Stimulated activated CD4-positive, alpha-beta T cell treated with anti-CD3 and anti-CD28 coated beads, Interleukin-2, amount 100 ng/mL, for 24 hours (primary cell): ENCODE measurements around the gene ZSCAN10.
"Not testable (repeated sequence)": the region's sequence is repeated elsewhere in the genome, so short reads cannot be mapped to it uniquely, and the experiment has no call there.

Experiments used
- DNase-seq, 2 donors: peaks; one replicate each; pipeline ENCODE4 v3.0.0-alpha.2; 2020

The ZSCAN10 gene

DNA sequence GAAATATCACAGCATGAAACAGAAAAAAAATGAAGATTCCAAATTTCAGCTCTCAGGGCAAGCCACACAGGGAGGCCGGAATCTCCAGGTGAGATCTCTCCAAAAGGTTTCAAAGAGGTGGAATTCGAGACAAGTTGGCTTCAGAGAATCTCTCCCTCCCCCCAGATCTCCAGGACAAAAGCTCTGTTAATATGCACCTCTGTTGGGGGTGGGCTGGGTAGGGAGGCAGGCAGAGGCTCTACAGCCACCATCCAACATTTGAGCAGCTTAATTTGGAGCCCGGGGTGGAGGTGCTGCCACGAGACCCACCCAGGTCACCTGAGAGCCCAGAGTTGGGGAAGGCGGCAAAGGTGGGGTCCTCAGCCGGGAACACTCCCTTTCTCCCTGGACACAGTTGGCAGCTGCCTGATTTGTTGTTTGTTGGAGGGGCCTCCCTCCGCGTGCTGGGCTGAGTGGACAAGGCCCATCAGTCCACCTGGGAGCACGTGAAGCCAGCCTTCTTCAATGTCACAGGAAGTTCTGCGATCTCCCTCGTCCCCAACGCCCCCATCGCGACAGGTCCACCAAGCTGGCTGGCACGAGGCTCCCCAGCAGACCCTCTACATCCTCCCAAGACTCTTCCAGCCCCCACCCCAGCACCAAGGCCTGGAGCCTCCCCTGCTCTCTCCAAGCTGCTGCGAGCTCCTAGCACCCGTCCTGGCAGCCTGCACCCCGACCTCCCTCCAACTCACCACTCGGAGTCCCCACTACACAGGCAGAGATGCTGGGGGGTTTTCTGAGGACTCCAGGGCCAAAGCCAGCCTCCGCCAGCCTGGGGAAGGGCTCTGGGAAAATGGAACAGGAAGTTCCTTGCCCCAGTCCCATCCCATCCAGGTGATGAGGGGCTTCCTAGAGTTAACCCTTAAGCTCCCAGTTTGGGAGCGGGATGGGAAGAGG, at the start of gene ZSCAN10:
Gene ZSCAN10 (minus strand): TSS at position 836 of the 936 bp plus-strand sequence. CDS start 6,357 bp downstream, outside the sequence.
- no peak for DNase-seq

- no peak for DNase-seq
These were observed 49.4 kb upstream of the ZSCAN10 start for GRCh38 chr16:3148256-3149192.

GRCh38 chr16:3147757-3148104, 48.6 kb upstream of the ZSCAN10 start:
- DNase-seq: no peak

DNA sequence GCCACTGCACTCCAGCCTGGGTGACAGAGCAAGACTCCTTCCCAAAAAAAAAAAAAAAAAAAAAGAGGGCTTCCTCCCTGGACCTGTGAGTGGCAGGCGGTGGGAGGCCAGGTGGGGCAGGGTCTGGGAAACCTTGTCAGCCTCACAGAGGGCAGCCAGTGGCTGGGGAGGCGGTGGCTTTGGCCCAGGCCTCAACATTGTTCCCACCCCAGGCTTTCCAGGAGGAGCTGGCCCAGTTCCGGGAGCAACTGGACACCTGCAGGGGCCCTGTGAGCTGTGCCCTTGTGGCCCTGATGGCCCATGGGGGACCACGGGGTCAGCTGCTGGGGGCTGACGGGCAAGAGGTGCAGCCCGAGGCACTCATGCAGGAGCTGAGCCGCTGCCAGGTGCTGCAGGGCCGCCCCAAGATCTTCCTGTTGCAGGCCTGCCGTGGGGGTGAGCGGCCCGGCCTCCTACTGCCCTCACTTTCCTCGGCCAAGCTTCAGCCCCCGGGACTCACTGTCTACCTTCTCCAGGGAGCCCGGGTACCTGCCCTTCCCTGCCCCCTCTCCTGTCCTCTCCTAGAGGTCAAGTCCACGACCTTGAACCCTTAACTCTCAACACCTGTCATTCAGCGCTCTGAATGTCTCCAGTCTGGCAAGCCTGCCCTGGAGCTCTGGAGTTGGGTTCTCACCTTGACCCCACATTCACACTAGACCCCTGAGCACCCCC, 48.1 kb upstream of the ZSCAN10 start:
- DNase-seq: no peak

DNA sequence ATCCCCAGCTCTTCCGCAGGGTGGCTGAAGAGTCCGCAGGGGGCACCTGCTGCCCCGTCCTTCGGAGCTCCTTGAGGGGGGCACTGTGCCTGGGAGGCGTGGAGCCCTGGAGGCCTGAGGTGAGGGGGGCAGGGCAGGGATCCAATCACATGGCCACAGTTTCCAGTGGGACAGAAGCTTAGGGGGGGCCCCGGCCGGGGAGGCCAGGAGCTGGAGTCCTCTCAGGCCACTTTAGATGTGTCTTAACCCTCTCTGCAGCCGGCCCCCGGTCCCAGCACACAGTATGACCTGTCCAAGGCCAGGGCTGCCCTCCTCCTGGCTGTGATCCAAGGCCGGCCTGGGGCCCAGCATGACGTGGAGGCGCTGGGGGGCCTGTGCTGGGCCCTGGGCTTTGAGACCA, 46.6 kb upstream of the ZSCAN10 start:
- DNase-seq: no peak

DNA sequence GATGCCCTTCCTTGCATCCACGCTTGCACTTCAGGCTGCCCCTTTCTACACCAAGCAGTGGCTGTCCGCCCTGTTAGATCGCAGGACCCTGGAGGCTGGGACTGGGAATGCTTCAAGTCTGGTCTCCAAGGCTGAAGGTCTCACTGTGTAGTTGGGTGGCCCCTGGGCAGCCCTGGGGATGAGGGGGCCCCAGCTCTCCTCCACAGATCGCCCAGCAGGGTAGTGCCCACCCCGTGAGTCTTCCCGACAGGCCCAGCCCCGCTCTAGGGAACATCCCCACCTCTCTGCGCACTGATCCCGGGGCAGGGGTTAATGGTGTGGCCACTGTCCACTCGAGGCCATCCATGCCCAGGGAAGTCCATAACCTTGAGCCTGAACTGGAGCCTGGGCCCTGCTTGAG, 46.1 kb upstream of the ZSCAN10 start:
- DNase-seq: no peak

GRCh38 chr16:3144321-3144983, 45.4 kb upstream of the ZSCAN10 start:
- DNase-seq: no peak

DNA sequence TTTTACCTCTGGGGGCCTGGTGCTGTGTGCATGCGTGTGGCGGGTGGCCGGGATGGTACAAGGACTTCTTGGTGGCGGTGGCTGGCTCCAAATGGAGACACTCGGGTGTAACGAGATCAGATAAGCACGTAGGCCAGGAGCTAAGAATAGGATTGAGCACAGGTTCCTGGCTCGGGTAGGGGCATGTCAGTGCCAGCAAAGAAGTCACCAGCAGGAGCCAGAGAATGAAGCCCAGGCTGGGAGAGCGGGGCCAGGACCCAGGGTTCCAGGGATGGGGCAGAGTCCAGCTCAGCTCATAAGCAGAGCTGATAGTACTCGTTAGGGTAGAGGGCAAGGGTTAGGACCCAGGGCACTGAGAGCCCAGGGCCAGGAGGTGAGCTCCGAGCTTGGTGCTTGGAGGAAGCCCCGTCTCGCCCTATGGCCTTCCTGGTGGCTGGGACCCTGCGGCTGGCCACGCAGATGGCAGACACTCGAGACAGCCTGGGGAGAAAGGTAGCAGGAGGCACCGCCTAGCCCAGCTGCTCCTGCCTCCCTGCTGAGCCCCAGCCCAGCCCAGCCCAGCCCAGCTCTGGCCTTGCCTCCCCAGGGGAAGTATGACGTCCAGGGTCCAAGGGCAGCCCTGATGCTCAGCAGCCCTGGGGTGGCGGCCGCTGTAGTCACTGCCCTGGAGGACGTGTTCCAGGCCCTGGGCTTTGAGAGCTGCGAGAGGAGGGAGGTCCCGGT, 44.7 kb upstream of the ZSCAN10 start:
- DNase-seq: no peak

- no peak for DNase-seq
These were observed 44.1 kb upstream of the ZSCAN10 start for GRCh38 chr16:3143189-3143588.

GRCh38 chr16:3142770-3143169, 43.7 kb upstream of the ZSCAN10 start:
- no peak for DNase-seq

DNA sequence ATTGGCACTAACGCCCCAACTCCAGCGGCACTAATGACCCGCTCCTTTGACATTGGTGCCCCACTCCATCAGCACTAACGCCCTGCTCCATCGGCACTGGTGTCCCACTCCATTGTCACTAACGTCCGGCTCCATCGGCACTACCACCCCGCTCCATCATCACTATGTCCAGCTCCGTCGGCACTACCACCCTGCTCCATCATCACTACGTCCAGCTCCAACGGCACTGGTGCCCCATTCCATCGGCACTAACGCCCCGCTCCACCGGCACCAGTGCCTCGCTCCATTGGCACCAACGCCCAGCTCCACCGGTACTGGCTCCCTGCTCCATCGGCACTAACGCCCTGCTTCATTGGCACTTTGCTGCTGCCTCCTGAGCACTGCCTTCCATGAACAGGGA, 43.2 kb upstream of the ZSCAN10 start:
- no peak for DNase-seq

DNA sequence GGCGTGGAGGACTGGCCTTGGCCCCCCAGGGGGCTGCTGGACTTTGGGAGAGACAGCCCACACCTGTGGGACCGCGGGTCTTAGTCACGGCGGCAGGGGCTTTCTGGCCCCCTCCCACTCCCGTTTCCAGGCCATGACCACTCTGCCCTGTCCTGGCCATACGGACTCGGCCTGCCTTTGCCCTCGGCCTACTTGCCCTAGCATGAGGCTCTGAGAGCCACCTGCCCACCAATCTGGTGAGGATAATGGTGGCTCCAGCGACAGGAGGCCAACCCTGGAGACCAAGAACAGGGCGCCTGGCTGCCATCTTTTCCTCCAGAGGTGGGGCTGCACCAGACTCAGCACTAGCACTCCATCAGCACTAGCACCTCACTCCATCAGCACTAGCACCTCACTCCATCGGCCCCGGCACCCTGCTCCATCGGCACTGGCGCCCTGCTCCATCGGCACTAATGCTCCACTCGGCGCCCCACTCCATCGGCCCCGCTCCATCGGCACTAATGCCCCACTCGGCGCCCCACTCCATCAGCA, 42.8 kb upstream of the ZSCAN10 start:
- DNase-seq: no peak

- no peak for DNase-seq
These were observed 41.7 kb upstream of the ZSCAN10 start for GRCh38 chr16:3140603-3141427.

GRCh38 chr16:3139561-3139960, 40.5 kb upstream of the ZSCAN10 start:
- not testable (repeated sequence) for DNase-seq

DNA sequence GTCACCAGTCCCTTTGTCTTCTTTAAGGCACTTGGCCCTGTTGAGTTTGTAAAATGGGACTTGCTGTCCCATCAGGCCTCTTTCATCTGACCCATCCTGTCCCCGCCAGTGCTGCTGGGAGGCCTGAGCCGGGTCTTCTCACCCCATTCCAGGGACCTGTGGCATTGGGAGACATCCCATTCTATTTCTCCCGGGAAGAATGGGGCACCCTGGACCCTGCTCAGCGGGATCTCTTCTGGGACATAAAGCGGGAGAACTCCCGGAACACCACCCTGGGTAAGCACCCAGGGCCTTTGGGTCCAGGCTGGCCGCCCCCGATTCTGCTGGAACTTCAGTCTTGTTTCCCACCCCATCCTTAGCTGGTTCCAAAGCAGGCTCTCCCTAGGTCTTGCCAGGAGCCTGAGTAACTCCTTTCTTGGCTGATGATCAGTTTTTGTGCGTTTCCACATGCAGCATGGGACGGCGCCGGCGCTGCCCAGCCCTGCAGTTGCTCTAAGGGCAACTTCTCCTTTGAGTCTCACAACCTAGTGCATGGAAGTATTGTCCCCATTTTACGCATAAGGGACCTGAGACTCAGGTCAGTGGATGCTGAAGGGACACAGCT, 39.8 kb upstream of the ZSCAN10 start:
- DNase-seq: no peak

- DNase-seq: no peak
These were observed 39.2 kb upstream of the ZSCAN10 start for GRCh38 chr16:3138342-3138741.

- DNase-seq: no peak
These were observed 38.2 kb upstream of the ZSCAN10 start for GRCh38 chr16:3137267-3137666.

- peak in 1 of 2 donors; percentile 34 for DNase-seq
These were observed 36.1 kb upstream of the ZSCAN10 start for GRCh38 chr16:3135126-3135715.

DNA sequence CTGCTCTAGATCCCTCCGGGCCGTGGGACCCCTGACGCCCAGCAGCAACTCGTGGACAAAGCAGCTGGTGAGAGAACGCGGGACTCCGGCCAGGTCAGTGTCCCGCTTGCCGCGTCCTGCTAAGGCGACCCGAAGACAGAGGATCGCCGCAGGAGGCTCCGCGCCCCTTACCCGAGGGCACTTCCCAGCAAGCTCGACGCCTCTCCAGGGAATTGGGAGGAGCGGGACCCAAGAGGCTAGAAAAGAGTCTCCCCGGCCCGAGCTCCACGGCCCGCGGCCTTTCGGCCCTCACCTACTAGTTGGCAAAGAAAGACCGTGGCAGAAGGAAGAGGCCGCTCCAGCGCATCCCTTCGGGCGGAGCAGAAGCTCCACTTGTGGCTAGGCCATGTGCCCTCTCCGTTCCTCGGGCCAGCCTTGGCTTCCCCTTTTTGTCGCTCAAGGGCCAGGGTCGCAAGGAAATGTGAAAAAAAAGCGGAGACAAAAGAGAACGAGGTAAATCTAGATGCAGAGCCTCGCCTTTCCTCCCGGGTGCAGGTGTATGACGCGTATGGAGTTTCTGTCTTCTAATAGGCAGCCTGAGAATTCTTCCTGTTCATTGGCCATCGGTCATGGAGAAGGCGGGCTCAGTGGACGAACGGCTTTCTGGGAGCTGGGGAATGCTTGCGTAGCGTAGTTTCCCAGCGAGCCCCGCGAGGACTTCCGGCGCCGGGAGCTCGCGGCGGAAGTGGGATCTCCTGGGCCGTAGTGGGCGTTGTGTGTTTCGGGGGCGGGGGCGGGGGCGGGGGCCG, 35.4 kb upstream of the ZSCAN10 start, which contains the start of gene ZNF213:
Gene ZNF213 (plus strand): TSS at position 692 of the 788 bp plus-strand sequence. CDS start 2,252 bp downstream, outside the sequence.
- peak; percentile 90 to 92 for DNase-seq
